ENCODE measurements around the gene PHTF1. TPM values are rescaled to one million over a fixed set of nuclear protein-coding genes. Genes with fewer than 3 reads are reported as not detected.

The PHTF1 gene
- total RNA-seq, 3 donors from 2014 or later = 13.8 to 18.4 (median 16.4) TPM

DNA sequence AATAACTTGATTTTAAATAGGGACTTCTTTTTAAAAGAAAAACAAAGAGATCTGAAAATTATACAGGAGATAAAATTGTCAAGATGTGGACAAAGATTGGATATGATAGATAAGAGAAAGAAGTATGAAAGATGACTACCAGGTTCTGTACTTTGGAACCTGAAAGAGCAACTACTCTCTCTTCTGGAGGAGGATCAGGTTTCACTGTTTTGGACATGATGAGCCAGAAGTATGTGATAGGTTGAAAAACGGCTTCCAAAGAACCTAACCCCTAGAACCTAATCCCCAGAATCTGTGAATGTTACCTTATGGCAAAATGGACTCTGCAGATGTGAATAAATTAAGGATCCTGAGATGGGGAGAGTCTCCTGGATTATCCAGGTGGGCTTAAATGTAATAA, 26.8 kb upstream of the PHTF1 start:
- no peak overlapping the region for H3K4me3 ChIP-seq
- H3K27ac ChIP-seq = no peak overlapping the region
- intact Hi-C loops (cut with DNase I; ENCODE audit: low total_unique reads) = no loop called here
- TF ChIP-seq, protein P1, sequence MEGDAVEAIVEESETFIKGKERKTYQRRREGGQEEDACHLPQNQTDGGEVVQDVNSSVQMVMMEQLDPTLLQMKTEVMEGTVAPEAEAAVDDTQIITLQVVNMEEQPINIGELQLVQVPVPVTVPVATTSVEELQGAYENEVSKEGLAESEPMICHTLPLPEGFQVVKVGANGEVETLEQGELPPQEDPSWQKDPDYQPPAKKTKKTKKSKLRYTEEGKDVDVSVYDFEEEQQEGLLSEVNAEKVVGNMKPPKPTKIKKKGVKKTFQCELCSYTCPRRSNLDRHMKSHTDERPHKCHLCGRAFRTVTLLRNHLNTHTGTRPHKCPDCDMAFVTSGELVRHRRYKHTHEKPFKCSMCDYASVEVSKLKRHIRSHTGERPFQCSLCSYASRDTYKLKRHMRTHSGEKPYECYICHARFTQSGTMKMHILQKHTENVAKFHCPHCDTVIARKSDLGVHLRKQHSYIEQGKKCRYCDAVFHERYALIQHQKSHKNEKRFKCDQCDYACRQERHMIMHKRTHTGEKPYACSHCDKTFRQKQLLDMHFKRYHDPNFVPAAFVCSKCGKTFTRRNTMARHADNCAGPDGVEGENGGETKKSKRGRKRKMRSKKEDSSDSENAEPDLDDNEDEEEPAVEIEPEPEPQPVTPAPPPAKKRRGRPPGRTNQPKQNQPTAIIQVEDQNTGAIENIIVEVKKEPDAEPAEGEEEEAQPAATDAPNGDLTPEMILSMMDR (IDR thresholded peaks at IDR 0.05) = no peak
- TF ChIP-seq POLR2AphosphoS5 (IDR thresholded peaks at IDR 0.05) (no peak), POLR2A (IDR thresholded peaks at IDR 0.05) (no peak)
- no peaks in the 10 kb centered on the region for H3K9me3 ChIP-seq
- DNase-seq (ENCODE audit: low spot score in 2 of 2) = no peak
- no peaks in the 10 kb centered on the region for H3K27me3 ChIP-seq
- peaks cover 0 to 8% of the 10 kb centered on the region in 2 donors for H3K4me1 ChIP-seq
- H3K36me3 ChIP-seq = no peaks in the 10 kb centered on the region

DNA sequence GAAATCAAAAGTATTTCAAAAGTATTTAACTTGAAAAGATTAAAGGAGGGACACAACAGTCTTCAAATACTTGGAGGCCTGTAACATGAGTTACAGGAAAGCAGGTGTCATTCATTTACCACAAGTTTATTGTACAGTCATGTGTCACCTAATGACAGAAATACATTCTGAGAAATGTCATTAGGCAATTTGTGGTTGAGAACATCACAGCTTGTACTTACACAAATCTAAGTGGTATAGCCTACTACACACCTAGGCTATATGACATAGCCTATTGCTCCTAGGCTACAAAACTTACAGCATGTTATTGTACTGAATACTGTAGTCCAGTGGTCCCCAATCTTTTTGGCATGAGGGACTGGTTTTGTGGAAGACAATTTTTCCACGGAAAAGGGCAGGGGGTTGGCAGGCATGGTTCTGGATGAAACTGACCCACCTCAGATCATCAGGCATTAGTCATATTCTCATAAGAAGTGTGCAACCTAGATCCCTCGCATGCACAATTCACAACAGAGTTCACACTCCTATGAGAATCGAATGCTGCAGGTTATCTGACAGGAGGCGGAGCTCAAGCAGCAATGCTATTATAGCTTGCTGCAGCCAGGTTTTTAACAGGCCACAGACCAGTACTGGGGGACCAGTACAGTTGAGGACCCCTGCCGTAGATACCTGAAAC, 25.0 kb upstream of the PHTF1 start:
- Histone ChIP-seq H3K27ac (peak overlapping the region; percentile 5 to 59), H3K4me3 (no peak overlapping the region), H3K9me3 (no peaks in the 10 kb centered on the region), H3K27me3 (no peaks in the 10 kb centered on the region), H3K36me3 (no peaks in the 10 kb centered on the region), H3K4me1 (peaks cover 0 to 8% of the 10 kb centered on the region in 2 donors)
- no peak for DNase-seq (ENCODE audit: low spot score in 2 of 2)
- TF ChIP-seq POLR2A (IDR thresholded peaks at IDR 0.05) (no peak), POLR2AphosphoS5 (IDR thresholded peaks at IDR 0.05) (no peak)
- TF ChIP-seq, protein P1 (IDR thresholded peaks at IDR 0.05) = no peak
- intact Hi-C loops (cut with DNase I; ENCODE audit: low total_unique reads) = no loop called here

- Histone ChIP-seq H3K27me3 (no peaks in the 10 kb centered on the region), H3K4me3 (no peak overlapping the region), H3K27ac (peak overlapping the region; percentile 16 to 59), H3K9me3 (no peaks in the 10 kb centered on the region), H3K36me3 (no peaks in the 10 kb centered on the region), H3K4me1 (peaks cover 0 to 8% of the 10 kb centered on the region in 2 donors)
- TF ChIP-seq POLR2AphosphoS5 (IDR thresholded peaks at IDR 0.05) (peak in 1 of 3 donors; percentile 32), POLR2A (IDR thresholded peaks at IDR 0.05) (no peak)
- intact Hi-C loops (cut with DNase I; ENCODE audit: low total_unique reads) = no loop called here
- no peak for DNase-seq (ENCODE audit: low spot score in 2 of 2)
Observed at GRCh38 chr1:113783254-113784103, 24.2 kb upstream of the PHTF1 start.

- DNase-seq (ENCODE audit: low spot score in 2 of 2) = no peak
- Histone ChIP-seq H3K4me1 (peaks cover 0 to 8% of the 10 kb centered on the region in 2 donors), H3K27ac (no peak overlapping the region), H3K27me3 (no peaks in the 10 kb centered on the region), H3K4me3 (no peak overlapping the region), H3K36me3 (no peaks in the 10 kb centered on the region), H3K9me3 (no peaks in the 10 kb centered on the region)
- TF ChIP-seq POLR2A (IDR thresholded peaks at IDR 0.05) (no peak), POLR2AphosphoS5 (IDR thresholded peaks at IDR 0.05) (no peak)
- TF ChIP-seq, protein P1 (IDR thresholded peaks at IDR 0.05) = no peak
- intact Hi-C loops (cut with DNase I; ENCODE audit: low total_unique reads) = no loop called here
Observed at GRCh38 chr1:113782406-113782805, 23.1 kb upstream of the PHTF1 start.

DNA sequence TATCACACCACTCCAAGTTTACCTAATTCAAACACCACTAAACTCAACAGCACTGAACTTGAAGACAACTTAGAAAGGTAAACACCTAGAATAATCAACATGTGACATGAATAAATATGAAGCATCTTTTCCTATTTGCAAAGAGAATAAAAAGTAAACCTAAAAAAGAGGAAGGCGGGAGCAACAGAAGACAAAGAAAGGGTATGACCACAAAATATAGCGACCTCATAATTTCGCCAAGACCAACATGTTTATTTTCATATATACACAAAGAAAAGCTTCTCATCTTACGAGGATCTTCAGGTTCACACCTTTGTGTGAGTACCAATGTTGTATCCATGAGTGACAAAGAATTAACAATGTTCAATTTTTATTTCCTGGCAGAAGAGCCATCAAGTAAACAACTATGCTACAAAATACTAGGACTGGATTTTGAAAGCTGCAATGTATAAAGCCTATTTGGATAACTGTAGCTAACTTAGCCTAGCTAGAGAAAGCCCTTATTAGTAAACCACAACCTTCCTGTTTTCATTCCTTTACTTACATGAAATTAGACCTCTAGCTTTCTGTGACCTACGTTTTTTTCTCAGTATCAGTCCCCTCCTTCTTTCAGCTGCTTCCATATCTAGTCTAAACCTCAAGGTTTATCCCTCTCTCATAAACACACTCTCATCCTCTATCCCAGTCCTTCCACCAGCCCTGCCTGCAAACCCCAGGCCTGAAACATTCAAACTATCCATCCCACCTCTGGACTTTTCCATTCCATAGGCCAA, 21.3 kb upstream of the PHTF1 start:
- no peak for DNase-seq (ENCODE audit: low spot score in 2 of 2)

More for the DNA sequence above, 21.3 kb upstream of the PHTF1 start:
- H3K27ac ChIP-seq = no peak overlapping the region
- TF ChIP-seq, protein P1 (IDR thresholded peaks at IDR 0.05) = no peak
- no peak for TF ChIP-seq POLR2AphosphoS5 (IDR thresholded peaks at IDR 0.05)
- H3K4me1 ChIP-seq = peaks cover 0 to 8% of the 10 kb centered on the region in 2 donors
- no peaks in the 10 kb centered on the region for H3K36me3 ChIP-seq
- intact Hi-C loops (cut with DNase I; ENCODE audit: low total_unique reads) = no loop called here
- H3K4me3 ChIP-seq = no peak overlapping the region
- H3K9me3 ChIP-seq = no peaks in the 10 kb centered on the region
- no peaks in the 10 kb centered on the region for H3K27me3 ChIP-seq
